Measurements from ENCODE around the gene LRRC8D. TPM values are rescaled to one million over a fixed set of nuclear protein-coding genes. Genes with fewer than 3 reads are reported as not detected.

LRRC8D gene
- total RNA-seq, 1 experiment from 2014 or later = 43.3 TPM

GRCh38 chr1:89872567-89872966 lies 51.7 kb downstream of the LRRC8D start:
- Histone ChIP-seq H3K4me3 (ENCODE audit: low read depth in 2 of 2, low read length in 2 of 2) (no peak overlapping the region), H3K27ac (ENCODE audit: low read length) (no peak overlapping the region), H3K9me3 (ENCODE audit: control insufficient read depth, insufficient read depth, low read depth, low read length) (no peaks in the 10 kb centered on the region), H3K4me1 (ENCODE audit: control insufficient read depth, insufficient read depth, low read length) (no peaks in the 10 kb centered on the region), H3K36me3 (ENCODE audit: control insufficient read depth, insufficient read depth, low read length) (no peaks in the 10 kb centered on the region), H3K27me3 (ENCODE audit: control insufficient read depth, insufficient read depth, low read length) (no peaks in the 10 kb centered on the region)
- BruUV-seq (replicated peaks) = no TSS peak
- TF ChIP-seq POLR2AphosphoS5 (IDR thresholded peaks at IDR 0.05; ENCODE audit: low read depth, low read length) = no peak
- TF ChIP-seq SIN3A (IDR thresholded peaks at IDR 0.05; ENCODE audit: borderline replicate concordance, insufficient read depth, low read depth, low read length) = no peak
- no peak for TF ChIP-seq CTCF (IDR thresholded peaks at IDR 0.05)
- no peak for TF ChIP-seq TCF7L2 (IDR thresholded peaks at IDR 0.05; ENCODE audit: low read depth, low read length)
- TF ChIP-seq REST (IDR thresholded peaks at IDR 0.05; ENCODE audit: insufficient read depth in 1 of 2, low read depth in 2 of 2, low read length in 1 of 2) = no peak
- intact Hi-C loops (cut with micrococcal nuclease; ENCODE audit: unreplicated experiment) = no loop called here
- no peak for ATAC-seq
- in situ Hi-C loops (cut with HindIII; ENCODE audit: low pct_unique_long_range_greater_than_20kb, low sequenced_read_pairs) = no loop called here
- ChIA-PET CTCF (no interaction called here), POLR2A (no interaction called here)
- DNase-seq (ENCODE audit: low read depth, low spot score) = no peak

DNA sequence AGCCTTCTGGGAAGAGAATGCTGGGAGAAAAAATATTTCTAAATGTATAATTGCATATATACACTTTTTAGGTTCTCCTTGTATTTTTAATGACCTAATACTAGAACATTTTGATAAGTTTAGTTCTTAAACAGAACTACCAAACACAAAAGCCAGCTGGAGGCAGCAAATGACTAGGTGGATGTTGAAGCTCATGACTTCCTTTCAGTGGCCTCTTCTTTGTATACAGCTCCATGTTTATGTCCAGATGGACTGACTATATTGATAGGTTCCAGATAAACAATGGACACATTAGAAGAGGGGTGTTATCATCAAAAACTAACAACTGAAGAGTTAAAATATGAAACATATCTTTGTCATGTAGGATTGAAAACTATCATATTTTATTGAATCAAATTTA lies 52.5 kb downstream of the LRRC8D start:
- ChIA-PET CTCF (interaction anchor here (0.5 kb wide), 1 partner anchor 31 kb away, joined by 4 read pairs; no protein-coding TSS in a partner anchor), POLR2A (no interaction called here)
- intact Hi-C loops (cut with micrococcal nuclease; ENCODE audit: unreplicated experiment) (no loop called here), in situ Hi-C loops (cut with HindIII; ENCODE audit: low pct_unique_long_range_greater_than_20kb, low sequenced_read_pairs) (no loop called here)
- Histone ChIP-seq H3K27ac (ENCODE audit: low read length) (no peak overlapping the region), H3K27me3 (ENCODE audit: control insufficient read depth, insufficient read depth, low read length) (no peaks in the 10 kb centered on the region), H3K4me1 (ENCODE audit: control insufficient read depth, insufficient read depth, low read length) (no peaks in the 10 kb centered on the region), H3K9me3 (ENCODE audit: control insufficient read depth, insufficient read depth, low read depth, low read length) (no peaks in the 10 kb centered on the region), H3K36me3 (ENCODE audit: control insufficient read depth, insufficient read depth, low read length) (no peaks in the 10 kb centered on the region), H3K4me3 (ENCODE audit: low read depth in 2 of 2, low read length in 2 of 2) (no peak overlapping the region)
- ATAC-seq (no peak), DNase-seq (ENCODE audit: low read depth, low spot score) (no peak)
- BruUV-seq (replicated peaks) = no TSS peak
- TF ChIP-seq CTCF (IDR thresholded peaks at IDR 0.05) = no peak
- no peak for TF ChIP-seq TCF7L2 (IDR thresholded peaks at IDR 0.05; ENCODE audit: low read depth, low read length)
- TF ChIP-seq REST (IDR thresholded peaks at IDR 0.05; ENCODE audit: insufficient read depth in 1 of 2, low read depth in 2 of 2, low read length in 1 of 2) = no peak
- no peak for TF ChIP-seq SIN3A (IDR thresholded peaks at IDR 0.05; ENCODE audit: borderline replicate concordance, insufficient read depth, low read depth, low read length)
- no peak for TF ChIP-seq POLR2AphosphoS5 (IDR thresholded peaks at IDR 0.05; ENCODE audit: low read depth, low read length)

Data from Panc1 (cell line).